GM12873 (cell line): ENCODE data around the gene WNK2.

Source experiments
- TF ChIP-seq, protein P1 (sequence below): IDR thresholded peaks from 2 replicates; pipeline ENCODE4 v1.5.1; 2012; ENCODE audit warnings: low read depth, mild to moderate bottlenecking, moderate library complexity, low read length, control low read depth; ENCODE audit not compliant: insufficient read depth; ENCODE audit errors: missing control alignments

The WNK2 gene

DNA sequence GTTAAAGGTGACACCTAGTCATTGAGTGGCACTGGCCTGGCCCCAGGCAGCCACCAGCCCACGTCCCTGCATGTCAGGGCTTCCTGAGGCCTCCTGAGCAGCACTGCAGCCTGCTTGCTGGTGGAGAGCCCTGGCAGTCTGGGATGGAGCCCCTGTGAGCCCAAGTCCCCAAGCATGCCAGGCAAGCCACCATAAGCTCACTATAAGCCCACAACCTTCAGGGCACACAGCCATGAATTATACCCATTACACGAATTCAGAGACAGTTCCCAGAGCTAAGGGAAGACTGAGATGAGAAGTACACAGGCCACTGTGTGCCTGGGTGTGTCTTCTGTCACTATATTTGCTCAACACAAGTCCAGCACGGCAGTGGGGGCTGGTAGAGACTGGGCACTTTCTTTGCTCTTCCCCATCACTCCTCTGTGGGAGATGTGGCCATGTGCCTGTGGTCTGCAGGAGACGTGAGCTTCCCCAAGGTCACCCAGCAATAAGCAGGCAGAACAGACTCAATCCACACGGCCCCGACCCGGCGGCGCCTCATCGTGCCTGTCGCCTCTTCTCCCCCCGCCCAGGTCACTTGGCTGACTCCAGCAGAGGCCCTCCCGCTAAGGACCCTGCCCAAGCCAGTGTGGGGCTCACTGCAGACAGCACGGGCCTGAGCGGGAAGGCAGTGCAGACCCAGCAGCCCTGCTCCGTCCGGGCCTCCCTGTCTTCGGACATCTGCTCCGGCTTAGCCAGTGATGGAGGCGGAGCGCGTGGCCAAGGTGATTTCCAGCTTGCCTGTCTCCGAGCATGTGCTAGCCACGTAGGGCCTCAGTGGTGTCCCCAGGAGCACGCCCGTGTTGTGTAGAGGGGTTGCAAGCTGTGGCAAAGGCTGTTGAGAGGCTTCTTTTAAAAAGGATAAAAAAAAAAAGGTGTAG lies 114.8 kb downstream of the WNK2 start:
- TF ChIP-seq, protein P1, sequence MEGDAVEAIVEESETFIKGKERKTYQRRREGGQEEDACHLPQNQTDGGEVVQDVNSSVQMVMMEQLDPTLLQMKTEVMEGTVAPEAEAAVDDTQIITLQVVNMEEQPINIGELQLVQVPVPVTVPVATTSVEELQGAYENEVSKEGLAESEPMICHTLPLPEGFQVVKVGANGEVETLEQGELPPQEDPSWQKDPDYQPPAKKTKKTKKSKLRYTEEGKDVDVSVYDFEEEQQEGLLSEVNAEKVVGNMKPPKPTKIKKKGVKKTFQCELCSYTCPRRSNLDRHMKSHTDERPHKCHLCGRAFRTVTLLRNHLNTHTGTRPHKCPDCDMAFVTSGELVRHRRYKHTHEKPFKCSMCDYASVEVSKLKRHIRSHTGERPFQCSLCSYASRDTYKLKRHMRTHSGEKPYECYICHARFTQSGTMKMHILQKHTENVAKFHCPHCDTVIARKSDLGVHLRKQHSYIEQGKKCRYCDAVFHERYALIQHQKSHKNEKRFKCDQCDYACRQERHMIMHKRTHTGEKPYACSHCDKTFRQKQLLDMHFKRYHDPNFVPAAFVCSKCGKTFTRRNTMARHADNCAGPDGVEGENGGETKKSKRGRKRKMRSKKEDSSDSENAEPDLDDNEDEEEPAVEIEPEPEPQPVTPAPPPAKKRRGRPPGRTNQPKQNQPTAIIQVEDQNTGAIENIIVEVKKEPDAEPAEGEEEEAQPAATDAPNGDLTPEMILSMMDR: no peak

DNA sequence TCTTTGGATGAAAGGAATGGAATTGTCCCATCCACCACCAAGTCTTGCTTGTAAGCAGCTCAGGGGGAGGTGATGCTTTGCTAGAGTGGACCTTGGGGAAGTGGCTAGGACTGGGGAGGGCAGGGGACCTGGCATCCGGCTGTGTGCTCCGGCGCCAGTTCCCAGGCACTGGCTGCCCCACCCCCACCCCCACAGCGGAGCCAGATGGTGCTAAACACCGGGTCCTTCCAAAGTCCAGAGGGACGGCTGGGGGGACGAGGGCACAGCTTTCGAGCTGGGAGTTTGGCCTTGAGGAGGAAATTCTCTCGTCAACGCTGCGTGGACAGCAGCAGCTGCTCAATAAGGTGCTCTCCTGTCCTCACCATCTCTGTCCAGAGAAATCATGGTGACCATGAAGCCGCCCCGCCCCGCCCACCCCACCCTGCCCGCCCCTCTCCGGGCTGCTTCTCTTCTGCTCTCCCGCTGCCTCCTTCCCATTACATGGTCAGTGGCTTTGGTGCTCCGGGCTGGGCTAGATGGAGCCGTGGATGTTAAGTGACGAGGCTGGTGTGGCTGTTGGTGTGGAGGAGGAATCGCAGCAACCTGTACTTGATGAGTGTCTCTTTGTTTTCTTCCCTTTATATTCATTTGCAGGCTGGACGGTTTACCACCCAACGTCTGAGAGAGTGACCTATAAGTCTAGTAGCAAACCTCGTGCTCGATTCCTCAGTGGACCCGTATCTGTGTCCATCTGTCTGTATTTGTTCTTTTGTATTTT lies 115.7 kb downstream of the WNK2 start:
- TF ChIP-seq, protein P1: no peak

GRCh38 chr9:93300175-93300572 lies 116.2 kb downstream of the WNK2 start:
- TF ChIP-seq, protein P1: no peak

DNA sequence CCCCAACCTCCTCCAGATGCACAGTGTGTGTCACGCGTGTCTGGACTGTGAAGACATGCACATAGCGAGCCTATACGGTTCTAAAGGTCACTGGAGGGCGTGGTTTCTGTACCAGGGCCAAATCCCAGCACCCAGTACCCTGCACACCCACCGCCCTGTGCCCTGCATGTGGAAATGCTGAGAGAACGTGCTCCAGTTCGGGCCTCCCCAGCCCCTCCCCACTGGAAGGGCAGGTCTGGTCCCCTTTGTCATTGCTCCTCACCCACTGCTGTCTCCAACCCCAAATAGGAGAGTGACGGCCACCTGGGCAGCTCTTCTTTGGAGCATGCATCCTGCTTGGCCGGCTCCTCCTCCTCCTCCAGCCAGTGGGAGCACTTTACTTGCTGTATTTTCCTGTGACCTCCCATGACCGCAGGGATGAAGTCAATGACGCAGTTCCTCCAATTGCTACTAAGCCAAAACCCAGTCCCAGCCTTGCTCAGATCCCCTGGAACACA lies 116.7 kb downstream of the WNK2 start:
- TF ChIP-seq, protein P1: no peak

DNA sequence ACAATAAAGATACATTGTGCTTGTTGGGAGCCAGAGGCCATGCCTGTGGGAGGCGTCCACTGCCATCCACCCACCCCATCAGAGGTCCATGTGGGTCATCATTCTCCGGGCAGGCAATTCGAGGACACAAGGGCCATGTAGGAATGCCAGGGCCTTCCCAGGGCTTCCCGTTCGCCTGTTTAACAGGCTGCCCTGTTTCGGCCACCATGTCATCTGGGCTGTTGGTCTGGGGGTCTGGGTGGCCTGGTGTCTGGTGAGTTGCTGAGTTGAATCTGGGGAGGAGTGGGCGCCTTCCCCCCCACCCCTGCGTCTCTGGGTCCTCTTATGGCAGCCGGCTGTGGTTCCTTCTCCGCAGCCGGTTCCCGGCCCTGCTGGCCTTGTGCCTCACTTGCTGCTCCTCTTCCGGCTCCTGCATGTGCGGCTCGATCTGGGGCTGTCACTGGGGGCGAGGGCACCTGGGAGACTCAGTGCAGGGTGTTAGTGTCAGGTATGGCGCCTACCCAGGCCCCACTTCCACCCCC lies 117.4 kb downstream of the WNK2 start:
- TF ChIP-seq, protein P1: no peak

GRCh38 chr9:93301911-93302541 lies 118.1 kb downstream of the WNK2 start:
- TF ChIP-seq, protein P1: no peak

- TF ChIP-seq, protein P1: peak; percentile 71
These were observed 118.8 kb downstream of the WNK2 start for GRCh38 chr9:93302586-93303257.
